RWPE1 (cell line): ENCODE data around the gene TMSB10.

Experiments
- CTCF ChIA-PET: fragments of 350-600 bp; sonication (Branson Sonifier 250); formaldehyde crosslinking; extraction: SDS; loops from one replicate; lab custom pipeline; 2021; lab: Yijun Ruan, JAX
- POLR2A ChIA-PET: fragments of 400-600 bp; formaldehyde crosslinking; extraction: SDS; loops from one replicate; lab custom pipeline; 2020; ENCODE audit warnings: antibody characterized with exemption; ENCODE audit not compliant: low non-redundant PET; lab: Yijun Ruan, JAX
- DNase-seq: peaks from one replicate; pipeline ENCODE4 v3.0.0; 2012; ENCODE audit warnings: low spot score
- H3K27ac ChIP-seq: fragments of 450-650 bp; 2 replicates; pipeline ENCODE4 v1.5.1; 2017
- TF ChIP-seq, protein P1 (sequence below): fragments of 450-650 bp; conservative IDR thresholded peaks from 2 replicates; pipeline ENCODE4 v1.5.1; 2017; ENCODE audit warnings: low read depth, mild to moderate bottlenecking

The TMSB10 gene

DNA sequence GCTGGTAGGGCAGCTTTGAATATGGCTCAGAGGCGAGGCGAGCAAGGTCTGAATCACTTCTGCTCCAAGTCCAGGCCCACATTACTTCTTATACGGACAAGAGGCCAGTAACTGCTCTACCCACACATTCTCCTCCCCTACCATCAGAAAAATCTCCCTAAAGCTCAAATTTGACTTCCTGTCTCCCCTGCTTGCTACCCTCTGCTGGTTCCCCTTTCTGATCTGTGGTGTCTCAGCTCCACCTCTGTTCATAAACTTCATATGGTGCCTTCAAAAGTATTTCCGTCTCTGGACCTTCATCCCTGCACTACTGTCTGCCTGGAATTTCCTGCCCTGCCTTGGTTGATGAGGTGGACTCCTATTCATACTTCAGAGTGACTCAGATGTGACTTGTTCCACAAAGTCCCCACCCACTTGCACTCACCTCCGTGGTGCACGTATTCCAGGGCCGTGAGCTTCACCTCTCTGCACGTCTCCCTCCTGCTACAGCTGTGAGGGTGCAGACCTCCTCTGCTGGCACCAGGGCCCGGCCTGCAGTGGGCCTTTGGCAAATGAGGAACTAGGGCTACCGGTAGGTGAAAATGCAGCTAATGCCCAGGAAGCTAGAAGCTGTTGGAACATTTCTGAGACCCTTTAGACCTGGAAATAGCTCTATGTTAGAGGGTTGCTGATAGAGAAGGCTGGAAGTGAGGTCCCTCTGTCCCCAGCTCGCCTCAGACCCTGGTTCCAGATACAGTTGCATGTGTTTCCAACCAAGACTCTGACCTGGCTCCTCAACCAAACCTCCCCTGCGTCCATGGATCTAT lies 41.0 kb downstream of the TMSB10 start:
- ChIA-PET CTCF (interaction anchor here (1.2 to 4.7 kb wide), 2 partner anchors 21 to 23 kb away, joined by 3 to 20 read pairs; no protein-coding TSS in a partner anchor), POLR2A (interaction anchor here (0.5 to 1.4 kb wide), 4 partner anchors 8 to 42 kb away, joined by 3 to 10 read pairs (median 4); no protein-coding TSS in a partner anchor)
- H3K27ac ChIP-seq = peak overlapping the region; percentile 97
- DNase-seq = peak; percentile 93
- TF ChIP-seq, protein P1, sequence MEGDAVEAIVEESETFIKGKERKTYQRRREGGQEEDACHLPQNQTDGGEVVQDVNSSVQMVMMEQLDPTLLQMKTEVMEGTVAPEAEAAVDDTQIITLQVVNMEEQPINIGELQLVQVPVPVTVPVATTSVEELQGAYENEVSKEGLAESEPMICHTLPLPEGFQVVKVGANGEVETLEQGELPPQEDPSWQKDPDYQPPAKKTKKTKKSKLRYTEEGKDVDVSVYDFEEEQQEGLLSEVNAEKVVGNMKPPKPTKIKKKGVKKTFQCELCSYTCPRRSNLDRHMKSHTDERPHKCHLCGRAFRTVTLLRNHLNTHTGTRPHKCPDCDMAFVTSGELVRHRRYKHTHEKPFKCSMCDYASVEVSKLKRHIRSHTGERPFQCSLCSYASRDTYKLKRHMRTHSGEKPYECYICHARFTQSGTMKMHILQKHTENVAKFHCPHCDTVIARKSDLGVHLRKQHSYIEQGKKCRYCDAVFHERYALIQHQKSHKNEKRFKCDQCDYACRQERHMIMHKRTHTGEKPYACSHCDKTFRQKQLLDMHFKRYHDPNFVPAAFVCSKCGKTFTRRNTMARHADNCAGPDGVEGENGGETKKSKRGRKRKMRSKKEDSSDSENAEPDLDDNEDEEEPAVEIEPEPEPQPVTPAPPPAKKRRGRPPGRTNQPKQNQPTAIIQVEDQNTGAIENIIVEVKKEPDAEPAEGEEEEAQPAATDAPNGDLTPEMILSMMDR = no peak

DNA sequence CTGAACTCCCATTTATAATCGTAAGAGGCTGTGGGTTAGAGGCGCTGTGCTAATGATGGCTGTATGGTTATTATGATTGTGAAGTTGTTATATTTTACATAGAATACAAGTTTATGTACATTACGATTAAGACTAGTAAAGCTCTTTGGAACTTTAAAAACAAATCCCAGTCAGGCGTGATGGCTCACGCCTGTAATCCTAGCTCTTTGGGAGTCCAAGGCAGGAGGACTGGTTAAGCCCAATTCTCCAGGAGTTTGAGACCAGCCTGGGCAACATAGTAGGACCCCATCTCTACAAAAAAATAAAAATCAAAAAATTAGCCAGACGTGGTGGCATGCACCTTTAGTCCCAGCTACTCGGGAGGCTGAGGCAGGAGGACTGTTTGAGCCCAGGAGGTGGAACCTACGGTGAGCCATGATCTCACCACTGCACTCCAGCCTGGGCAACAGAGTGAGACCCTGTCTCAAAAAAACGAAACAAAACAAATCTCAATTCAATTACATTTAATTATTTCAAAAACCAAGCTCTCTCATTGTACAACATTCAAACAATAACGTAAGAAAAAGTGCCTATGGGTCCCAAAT lies 41.6 kb downstream of the TMSB10 start:
- POLR2A ChIA-PET = interaction anchor here (0.5 to 1.0 kb wide), 3 partner anchors 7 to 40 kb away, joined by 3 to 5 read pairs (median 4); no protein-coding TSS in a partner anchor
- peak overlapping the region; percentile 97 for H3K27ac ChIP-seq
- CTCF ChIA-PET = interaction anchor here (1.2 to 4.7 kb wide), 2 partner anchors 21 to 22 kb away, joined by 3 to 20 read pairs; no protein-coding TSS in a partner anchor

DNA sequence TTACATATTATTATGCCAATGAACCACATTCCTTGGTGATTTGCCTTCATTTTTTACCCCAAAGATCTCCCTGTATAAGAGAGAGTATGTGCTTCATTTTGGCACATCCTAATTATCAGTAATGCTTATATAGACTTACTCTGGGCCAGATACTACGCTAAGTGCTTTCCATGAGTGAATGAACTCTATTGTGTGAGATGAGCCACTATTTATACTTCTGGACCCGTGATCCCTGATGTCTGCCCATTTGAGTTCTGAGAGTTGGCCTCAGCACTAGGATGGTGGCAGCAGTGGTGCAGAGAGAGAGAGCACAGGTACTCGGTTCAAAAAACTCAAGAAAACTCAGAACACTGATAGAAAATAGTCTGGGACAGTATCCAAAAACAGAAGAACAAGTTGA lies 48.1 kb downstream of the TMSB10 start:
- POLR2A ChIA-PET = no interaction called here
- CTCF ChIA-PET = no interaction called here
- TF ChIP-seq, protein P1 = no peak
- no peak overlapping the region for H3K27ac ChIP-seq
- no peak for DNase-seq

More for the DNA sequence above, 41.6 kb downstream of the TMSB10 start:
- no peak for DNase-seq
- TF ChIP-seq, protein P1 = no peak

DNA sequence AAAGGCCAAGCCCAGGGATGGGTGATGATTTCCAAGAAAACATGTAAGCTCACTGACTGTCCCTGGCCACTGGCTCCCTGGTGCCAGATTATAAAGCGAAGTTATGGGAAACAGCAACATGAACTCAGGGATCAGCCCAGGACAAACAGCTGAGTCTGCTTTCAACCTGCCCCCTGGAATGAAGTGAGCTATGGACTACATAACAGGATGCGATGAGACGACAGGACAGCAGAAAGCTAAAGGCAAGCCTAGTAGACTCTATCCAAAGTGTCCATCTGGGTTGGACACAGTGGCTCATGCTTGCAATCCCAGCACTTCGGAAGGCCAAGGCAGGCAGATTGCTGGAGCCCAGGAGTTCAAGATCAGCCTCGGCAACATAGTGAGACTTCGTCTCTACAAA lies 48.9 kb downstream of the TMSB10 start:
- ChIA-PET CTCF (no interaction called here), POLR2A (interaction anchor here (0.7 kb wide), 1 partner anchor 8 kb away, joined by 5 read pairs; no protein-coding TSS in a partner anchor)
- peak overlapping the region; percentile 26; the same call in 1 of the 2 replicates for H3K27ac ChIP-seq
- TF ChIP-seq, protein P1 = no peak
- no peak for DNase-seq
